ENCODE measurements around the gene SYNJ2. TPM values are rescaled to one million over a fixed set of nuclear protein-coding genes. Genes with fewer than 3 reads are reported as not detected.

Gene SYNJ2
- polyA plus RNA-seq, 2 donors = 5.7 to 8.1 TPM

- peaks cover 6 to 23% of the 10 kb centered on the region in 2 donors for H3K4me1 ChIP-seq (ENCODE audit: control insufficient read depth in 2 of 2, insufficient read depth in 2 of 2, low read length in 1 of 2)
Observed at GRCh38 chr6:158030380-158031300, 49.0 kb downstream of the SYNJ2 start.

GRCh38 chr6:158031381-158032353, 50.0 kb downstream of the SYNJ2 start:
- peaks cover 3 to 17% of the 10 kb centered on the region in 2 donors for H3K4me1 ChIP-seq (ENCODE audit: control insufficient read depth in 2 of 2, insufficient read depth in 2 of 2, low read length in 1 of 2)
- H3K36me3 ChIP-seq (ENCODE audit: control insufficient read depth in 2 of 2, insufficient read depth in 2 of 2, low read length in 1 of 2) = peaks cover 0 to 7% of the 10 kb centered on the region in 2 donors
- WGBS, 2 donors = 54% methylated on average over 20 of the region's 20 CpGs
- H3K27ac ChIP-seq (ENCODE audit: low read depth in 2 of 2, low read length in 1 of 2) = peak overlapping the region in 1 of 2 donors; percentile 11
- no peaks in the 10 kb centered on the region for H3K27me3 ChIP-seq (ENCODE audit: control insufficient read depth in 1 of 2, insufficient read depth in 2 of 2, low read length in 2 of 2)
- H3K9me3 ChIP-seq (ENCODE audit: control insufficient read depth in 2 of 2, insufficient read depth in 1 of 2, low read depth in 1 of 2, low read length in 1 of 2) = no peaks in the 10 kb centered on the region
- no peak overlapping the region for H3K4me3 ChIP-seq (ENCODE audit: low read depth in 1 of 2, low read length in 2 of 2)

More at GRCh38 chr6:158030380-158031300, 49.0 kb downstream of the SYNJ2 start:
- Histone ChIP-seq H3K4me3 (ENCODE audit: low read depth in 1 of 2, low read length in 2 of 2) (no peak overlapping the region), H3K27me3 (ENCODE audit: control insufficient read depth in 1 of 2, insufficient read depth in 2 of 2, low read length in 2 of 2) (no peaks in the 10 kb centered on the region), H3K9me3 (ENCODE audit: control insufficient read depth in 2 of 2, insufficient read depth in 1 of 2, low read depth in 1 of 2, low read length in 1 of 2) (no peaks in the 10 kb centered on the region), H3K36me3 (ENCODE audit: control insufficient read depth in 2 of 2, insufficient read depth in 2 of 2, low read length in 1 of 2) (peaks cover 0 to 7% of the 10 kb centered on the region in 2 donors), H3K27ac (ENCODE audit: low read depth in 2 of 2, low read length in 1 of 2) (no peak overlapping the region)
- 76 to 84% methylated on average over 16 of the region's 16 CpGs for WGBS, 2 donors

GRCh38 chr6:158032354-158032733, 50.7 kb downstream of the SYNJ2 start:
- Histone ChIP-seq H3K36me3 (ENCODE audit: control insufficient read depth in 2 of 2, insufficient read depth in 2 of 2, low read length in 1 of 2) (peaks cover 0 to 7% of the 10 kb centered on the region in 2 donors), H3K4me3 (ENCODE audit: low read depth in 1 of 2, low read length in 2 of 2) (no peak overlapping the region), H3K27ac (ENCODE audit: low read depth in 2 of 2, low read length in 1 of 2) (no peak overlapping the region), H3K27me3 (ENCODE audit: control insufficient read depth in 1 of 2, insufficient read depth in 2 of 2, low read length in 2 of 2) (no peaks in the 10 kb centered on the region), H3K4me1 (ENCODE audit: control insufficient read depth in 2 of 2, insufficient read depth in 2 of 2, low read length in 1 of 2) (peaks cover 2 to 15% of the 10 kb centered on the region in 2 donors), H3K9me3 (ENCODE audit: control insufficient read depth in 2 of 2, insufficient read depth in 1 of 2, low read depth in 1 of 2, low read length in 1 of 2) (no peaks in the 10 kb centered on the region)
- 88 to 95% methylated on average over 9 of the region's 9 CpGs for WGBS, 2 donors

GRCh38 chr6:158033077-158033750, 51.6 kb downstream of the SYNJ2 start:
- H3K9me3 ChIP-seq (ENCODE audit: control insufficient read depth in 2 of 2, insufficient read depth in 1 of 2, low read depth in 1 of 2, low read length in 1 of 2) = no peaks in the 10 kb centered on the region
- no peaks in the 10 kb centered on the region for H3K27me3 ChIP-seq (ENCODE audit: control insufficient read depth in 1 of 2, insufficient read depth in 2 of 2, low read length in 2 of 2)
- WGBS, 2 donors = 95 to 96% methylated on average over 30 of the region's 30 CpGs
- peaks cover 0 to 7% of the 10 kb centered on the region in 2 donors for H3K36me3 ChIP-seq (ENCODE audit: control insufficient read depth in 2 of 2, insufficient read depth in 2 of 2, low read length in 1 of 2)
- H3K4me1 ChIP-seq (ENCODE audit: control insufficient read depth in 2 of 2, insufficient read depth in 2 of 2, low read length in 1 of 2) = peaks cover 0 to 10% of the 10 kb centered on the region in 2 donors
- no peak overlapping the region for H3K4me3 ChIP-seq (ENCODE audit: low read depth in 1 of 2, low read length in 2 of 2)
- H3K27ac ChIP-seq (ENCODE audit: low read depth in 2 of 2, low read length in 1 of 2) = no peak overlapping the region

- WGBS, 2 donors = 49 to 54% methylated on average over 14 of the region's 14 CpGs
- H3K4me3 ChIP-seq (ENCODE audit: low read depth in 1 of 2, low read length in 2 of 2) = no peak overlapping the region
- H3K27ac ChIP-seq (ENCODE audit: low read depth in 2 of 2, low read length in 1 of 2) = no peak overlapping the region
Observed at GRCh38 chr6:158033751-158034702, 52.4 kb downstream of the SYNJ2 start.

GRCh38 chr6:158036261-158036660, 54.6 kb downstream of the SYNJ2 start:
- peaks cover 0 to 7% of the 10 kb centered on the region in 2 donors for H3K36me3 ChIP-seq (ENCODE audit: control insufficient read depth in 2 of 2, insufficient read depth in 2 of 2, low read length in 1 of 2)
- H3K27me3 ChIP-seq (ENCODE audit: control insufficient read depth in 1 of 2, insufficient read depth in 2 of 2, low read length in 2 of 2) = no peaks in the 10 kb centered on the region
- peaks cover under 1 to 12% of the 10 kb centered on the region in 2 donors for H3K4me1 ChIP-seq (ENCODE audit: control insufficient read depth in 2 of 2, insufficient read depth in 2 of 2, low read length in 1 of 2)
- WGBS, 2 donors = 88 to 97% methylated on average over 3 of the region's 3 CpGs
- no peak overlapping the region for H3K27ac ChIP-seq (ENCODE audit: low read depth in 2 of 2, low read length in 1 of 2)
- H3K9me3 ChIP-seq (ENCODE audit: control insufficient read depth in 2 of 2, insufficient read depth in 1 of 2, low read depth in 1 of 2, low read length in 1 of 2) = no peaks in the 10 kb centered on the region
- no peak overlapping the region for H3K4me3 ChIP-seq (ENCODE audit: low read depth in 1 of 2, low read length in 2 of 2)

More at GRCh38 chr6:158033751-158034702, 52.4 kb downstream of the SYNJ2 start:
- no peaks in the 10 kb centered on the region for H3K9me3 ChIP-seq (ENCODE audit: control insufficient read depth in 2 of 2, insufficient read depth in 1 of 2, low read depth in 1 of 2, low read length in 1 of 2)
- no peaks in the 10 kb centered on the region for H3K27me3 ChIP-seq (ENCODE audit: control insufficient read depth in 1 of 2, insufficient read depth in 2 of 2, low read length in 2 of 2)
- peaks cover 0 to 6% of the 10 kb centered on the region in 2 donors for H3K4me1 ChIP-seq (ENCODE audit: control insufficient read depth in 2 of 2, insufficient read depth in 2 of 2, low read length in 1 of 2)
- peaks cover 0 to 7% of the 10 kb centered on the region in 2 donors for H3K36me3 ChIP-seq (ENCODE audit: control insufficient read depth in 2 of 2, insufficient read depth in 2 of 2, low read length in 1 of 2)

GRCh38 chr6:158037021-158037420, 55.4 kb downstream of the SYNJ2 start:
- H3K36me3 ChIP-seq (ENCODE audit: control insufficient read depth in 2 of 2, insufficient read depth in 2 of 2, low read length in 1 of 2) = peaks cover 0 to 7% of the 10 kb centered on the region in 2 donors
- 95 to 98% methylated on average over 12 of the region's 12 CpGs for WGBS, 2 donors
- peaks cover 5 to 9% of the 10 kb centered on the region in 2 donors for H3K4me1 ChIP-seq (ENCODE audit: control insufficient read depth in 2 of 2, insufficient read depth in 2 of 2, low read length in 1 of 2)
- H3K27ac ChIP-seq (ENCODE audit: low read depth in 2 of 2, low read length in 1 of 2) = no peak overlapping the region
- no peaks in the 10 kb centered on the region for H3K9me3 ChIP-seq (ENCODE audit: control insufficient read depth in 2 of 2, insufficient read depth in 1 of 2, low read depth in 1 of 2, low read length in 1 of 2)
- no peaks in the 10 kb centered on the region for H3K27me3 ChIP-seq (ENCODE audit: control insufficient read depth in 1 of 2, insufficient read depth in 2 of 2, low read length in 2 of 2)
- H3K4me3 ChIP-seq (ENCODE audit: low read depth in 1 of 2, low read length in 2 of 2) = no peak overlapping the region

- 93 to 94% methylated on average over 10 of the region's 10 CpGs for WGBS, 2 donors
- peaks cover 5 to 12% of the 10 kb centered on the region in 2 donors for H3K4me1 ChIP-seq (ENCODE audit: control insufficient read depth in 2 of 2, insufficient read depth in 2 of 2, low read length in 1 of 2)
- no peaks in the 10 kb centered on the region for H3K9me3 ChIP-seq (ENCODE audit: control insufficient read depth in 2 of 2, insufficient read depth in 1 of 2, low read depth in 1 of 2, low read length in 1 of 2)
- no peak overlapping the region for H3K4me3 ChIP-seq (ENCODE audit: low read depth in 1 of 2, low read length in 2 of 2)
- no peaks in the 10 kb centered on the region for H3K27me3 ChIP-seq (ENCODE audit: control insufficient read depth in 1 of 2, insufficient read depth in 2 of 2, low read length in 2 of 2)
- H3K36me3 ChIP-seq (ENCODE audit: control insufficient read depth in 2 of 2, insufficient read depth in 2 of 2, low read length in 1 of 2) = peaks cover 0 to 7% of the 10 kb centered on the region in 2 donors
- H3K27ac ChIP-seq (ENCODE audit: low read depth in 2 of 2, low read length in 1 of 2) = no peak overlapping the region
Observed at GRCh38 chr6:158037771-158038170, 56.1 kb downstream of the SYNJ2 start.
